Dermis microvascular lymphatic vessel endothelial cell (primary cell): ENCODE measurements around the gene CDC42EP5. TPM values are rescaled to one million over a fixed set of nuclear protein-coding genes. Genes with fewer than 3 reads are reported as not detected.

Experiments used
- DNase-seq, 2 donors: peaks; one replicate each; pipeline versions ENCODE4 v3.0.0 to v3.0.0-alpha.2; 2010; ENCODE audit warnings: low read depth in 2 of 2
- total RNA-seq: library from RNA; depleted of rRNA; stranded (reverse); fragments of >200 nt; gene quantifications from 2 replicates; pipeline ENCODE4 v1.2.1, GENCODE V29; 2014

CDC42EP5 gene
- total RNA-seq, 1 donor from 2014 or later = 42.6 TPM

GRCh38 chr19:54428323-54429175 lies 44.5 kb downstream of the CDC42EP5 start:
- DNase-seq = no peak

DNA sequence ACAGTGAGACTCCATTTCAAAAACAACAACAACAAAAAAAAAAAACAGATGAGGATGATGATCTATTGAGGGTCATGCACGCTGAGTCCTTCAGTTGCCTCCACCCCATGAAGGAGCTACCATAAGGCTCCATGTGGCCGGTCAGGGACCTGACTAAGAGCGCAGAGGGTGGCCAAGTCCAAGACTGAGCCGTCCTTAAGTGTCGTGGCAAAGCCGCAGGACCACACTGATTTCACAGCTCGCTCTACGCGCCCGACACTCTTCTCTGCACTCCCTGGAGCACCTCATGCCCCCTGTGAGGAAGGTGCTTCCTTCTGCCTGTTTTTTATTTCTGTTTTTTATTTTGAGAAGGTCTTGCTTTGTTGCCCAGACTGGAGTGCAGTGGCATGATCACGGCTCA lies 45.5 kb downstream of the CDC42EP5 start:
- DNase-seq = no peak

DNA sequence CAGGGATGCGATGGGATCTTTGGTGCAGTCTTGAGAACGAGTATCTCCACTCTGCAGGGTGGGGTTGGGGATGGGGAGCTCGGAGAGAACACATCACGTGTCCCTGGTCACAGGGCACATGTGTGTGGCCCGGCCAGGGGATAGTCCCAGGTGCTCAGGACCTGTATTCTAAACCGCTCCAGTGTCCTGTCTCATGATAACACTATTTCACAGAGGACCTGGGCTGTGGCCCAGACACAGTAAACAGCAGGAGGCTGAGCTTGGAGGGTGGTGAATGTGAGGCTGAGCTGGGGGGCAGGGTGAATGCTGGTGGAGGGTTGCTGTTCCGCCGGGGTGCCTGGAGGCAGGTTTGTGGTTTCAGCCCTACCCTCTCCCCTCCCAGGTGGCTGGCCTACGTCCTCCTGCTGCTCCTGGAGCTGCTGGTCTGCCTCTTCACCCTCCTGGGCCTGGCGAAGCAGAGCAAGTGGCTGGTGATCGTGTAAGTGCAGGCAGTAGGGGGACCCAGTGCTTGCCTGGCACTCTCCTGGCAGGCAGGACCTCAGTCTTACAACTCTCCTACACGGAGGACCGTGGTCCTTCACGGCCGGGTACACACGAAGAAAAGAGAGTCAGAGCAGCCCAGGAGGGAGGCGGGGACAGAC lies 46.7 kb downstream of the CDC42EP5 start:
- no peak for DNase-seq

- no peak for DNase-seq
Observed at GRCh38 chr19:54425382-54425723, 47.7 kb downstream of the CDC42EP5 start.

DNA sequence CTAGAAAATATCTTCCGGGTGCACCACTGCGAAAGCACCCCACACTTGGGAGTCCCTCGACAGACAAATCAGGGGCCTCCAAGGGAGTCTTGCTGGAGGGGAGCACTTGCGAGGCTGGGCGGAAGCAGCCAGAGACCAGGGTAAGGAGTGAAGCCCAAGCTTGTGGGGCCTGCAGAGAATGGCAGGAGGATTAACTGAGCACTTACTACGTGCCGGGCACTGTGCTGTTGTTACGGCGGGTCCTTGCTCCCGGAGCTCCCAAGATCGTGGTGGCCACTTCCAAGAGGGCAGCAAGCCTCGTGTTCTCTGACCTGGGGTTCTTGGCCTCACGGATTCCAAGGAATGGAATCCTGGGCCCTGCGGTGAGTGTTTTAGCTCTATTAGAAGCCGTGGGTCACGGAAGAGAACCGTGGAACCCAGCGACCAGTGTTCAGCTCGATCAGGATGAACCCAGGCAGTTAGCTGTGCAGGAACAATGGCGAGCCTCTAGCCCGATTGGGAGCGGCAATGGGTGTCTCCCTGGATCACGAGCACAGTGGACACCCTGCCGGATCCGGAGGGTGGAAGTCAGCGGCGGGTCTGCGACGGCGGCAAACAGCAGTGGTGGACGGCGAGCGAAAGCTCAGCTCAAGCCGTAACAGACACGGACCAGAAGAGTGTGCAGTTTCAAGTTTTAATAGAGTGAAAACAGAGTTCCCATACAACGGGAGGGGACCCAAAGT lies 48.3 kb downstream of the CDC42EP5 start:
- DNase-seq = no peak

- no peak for DNase-seq
Observed at GRCh38 chr19:54424201-54424600, 48.9 kb downstream of the CDC42EP5 start.

GRCh38 chr19:54422136-54422535 lies 51.0 kb downstream of the CDC42EP5 start:
- no peak for DNase-seq

DNA sequence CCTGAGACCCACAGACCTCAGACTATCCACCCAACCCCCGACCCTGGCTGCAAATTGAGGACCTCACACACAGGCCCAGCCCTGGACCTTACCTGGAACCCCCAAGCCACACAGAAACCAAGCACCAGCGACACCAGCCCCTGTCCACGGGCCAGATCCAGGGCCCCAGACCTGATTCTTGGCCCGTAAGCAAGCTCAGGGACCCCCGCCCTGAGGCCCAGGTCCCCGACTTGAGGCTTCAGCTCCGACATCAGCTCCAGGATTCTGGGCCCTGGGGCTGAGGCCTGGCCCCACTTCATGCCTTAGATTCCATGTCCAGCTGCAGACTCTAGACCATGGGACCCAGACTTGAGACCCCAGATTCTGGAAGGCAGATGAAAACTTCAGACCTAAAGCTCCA lies 51.6 kb downstream of the CDC42EP5 start:
- DNase-seq = no peak

GRCh38 chr19:54421169-54421516 lies 52.0 kb downstream of the CDC42EP5 start:
- DNase-seq = no peak

- no peak for DNase-seq
Observed at GRCh38 chr19:54420383-54421168, 52.5 kb downstream of the CDC42EP5 start.

GRCh38 chr19:54420068-54420382 lies 53.1 kb downstream of the CDC42EP5 start:
- DNase-seq = no peak

GRCh38 chr19:54418930-54419800 lies 53.9 kb downstream of the CDC42EP5 start:
- no peak for DNase-seq

GRCh38 chr19:54418030-54418929 lies 54.8 kb downstream of the CDC42EP5 start:
- DNase-seq = peak in 1 of 2 donors; percentile 16

DNA sequence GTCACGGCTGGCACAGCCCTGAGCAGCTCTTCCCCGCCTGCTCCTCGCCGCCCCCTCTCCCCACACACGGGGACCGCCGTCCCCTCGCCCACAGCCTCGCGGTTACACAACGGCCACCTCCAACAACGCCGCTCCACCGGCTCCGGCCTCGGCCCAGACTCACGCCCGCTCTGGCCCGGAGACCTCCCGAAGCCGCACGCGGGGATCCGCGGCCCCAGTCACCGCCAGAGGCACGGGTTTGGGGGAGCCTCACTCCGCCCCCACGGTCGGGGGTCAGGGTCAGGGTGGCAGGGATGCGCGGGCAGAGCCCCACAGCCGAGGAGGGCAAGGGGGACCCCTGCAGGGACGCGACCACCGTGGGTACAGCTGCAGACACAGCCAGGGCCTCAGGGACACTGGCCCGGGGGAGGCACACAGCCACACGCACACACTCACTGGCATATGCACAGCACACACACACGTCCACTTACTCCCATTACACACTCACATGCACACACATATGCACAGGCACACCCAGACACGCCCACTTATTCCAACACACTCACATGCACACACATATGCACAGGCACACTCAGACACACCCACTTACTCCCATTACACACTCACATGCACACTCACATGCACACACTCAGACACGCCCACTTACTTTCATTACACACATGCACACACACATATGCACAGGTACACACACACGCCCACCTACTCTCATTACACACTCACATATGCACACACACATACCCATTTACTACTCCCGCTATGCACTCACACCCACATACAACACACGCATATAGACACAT lies 56.2 kb downstream of the CDC42EP5 start:
- no peak for DNase-seq

GRCh38 chr19:54415901-54416673 lies 57.0 kb downstream of the CDC42EP5 start:
- DNase-seq = no peak

DNA sequence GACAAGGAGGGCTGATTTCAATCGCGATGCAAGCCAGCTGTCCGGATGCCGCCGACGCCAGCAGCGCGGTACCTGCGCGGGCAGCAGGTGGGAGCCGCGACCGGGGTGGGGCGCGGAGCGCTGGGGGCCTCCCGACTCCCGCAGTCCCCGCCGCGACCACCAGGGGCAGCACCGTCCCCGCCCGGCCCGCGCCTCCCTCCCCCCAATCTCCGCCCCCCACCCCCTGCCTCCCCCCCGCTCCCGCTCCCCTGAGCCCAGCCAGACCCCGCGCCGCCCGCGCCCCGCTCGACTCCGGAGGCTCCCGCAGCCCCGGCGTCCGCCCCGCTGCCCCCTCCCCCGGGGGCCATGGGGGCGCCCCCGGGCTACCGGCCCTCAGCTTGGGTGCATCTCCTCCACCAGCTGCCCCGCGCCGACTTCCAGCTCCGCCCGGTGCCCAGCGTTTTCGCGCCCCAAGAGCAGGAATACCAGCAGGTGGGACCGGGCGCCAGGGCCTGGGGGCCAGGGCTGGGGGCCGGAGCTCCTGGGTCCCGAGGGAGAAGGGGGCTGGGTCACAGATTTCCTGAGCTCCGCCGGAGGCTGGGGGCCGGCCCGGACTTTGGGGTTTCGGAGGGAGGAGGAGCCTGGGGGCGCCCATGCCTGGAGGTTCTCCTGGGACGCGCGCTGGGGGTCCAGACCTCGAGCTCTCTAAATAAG lies 57.7 kb downstream of the CDC42EP5 start, which contains the start of gene TTYH1:
TTYH1 (plus strand) TSS at position 257 of the 693 bp plus-strand sequence; CDS start at position 346, 89 bp downstream.
- DNase-seq = no peak
